Keratinocyte (primary cell): ENCODE results near the gene VN1R5.

Experiments
- EZH2 ChIP-seq: IDR thresholded peaks from one replicate; pipeline ENCODE4 v1.6.1; 2012; ENCODE audit warnings: inconsistent platforms, mild to moderate bottlenecking, low read length, moderate library complexity
- TF ChIP-seq, protein P1 (sequence below), 3 experiments: IDR thresholded peaks in 1 of 3; conservative IDR thresholded peaks in 1 of 3; optimal IDR thresholded peaks in 1 of 3; 2 replicates in 2 of 3; 3 replicates in 1 of 3; pipeline versions ENCODE3 to v1.5.1; 2011; ENCODE audit warnings: low read length in 3 of 3, mild to moderate bottlenecking in 3 of 3, moderate library complexity in 2 of 3, control low read depth in 1 of 3, inconsistent platforms in 1 of 3; ENCODE audit not compliant: insufficient read depth in 2 of 3; ENCODE audit errors: extremely low read depth in 1 of 3

DNA sequence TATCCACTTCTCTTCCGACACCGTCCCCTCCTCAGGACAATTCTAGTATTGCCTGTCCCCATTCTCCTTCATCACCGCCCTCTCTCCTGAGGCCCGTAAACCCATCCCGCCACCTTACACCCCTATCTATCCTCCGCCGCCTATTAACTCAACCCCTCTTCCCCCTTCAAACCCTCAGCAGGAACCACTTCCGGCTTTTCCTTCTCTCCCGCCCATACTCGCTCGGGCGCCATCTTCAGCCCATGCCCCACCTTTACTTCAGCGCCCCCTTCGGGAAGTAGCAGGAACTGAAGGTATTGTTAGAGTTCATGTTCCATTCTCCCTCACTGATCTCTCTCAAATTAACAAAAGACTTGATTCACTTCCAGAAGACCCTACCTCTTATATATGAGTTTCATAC is 31.6 kb downstream of the VN1R5 start:
- TF ChIP-seq EZH2, result no peak
- TF ChIP-seq, protein P1, sequence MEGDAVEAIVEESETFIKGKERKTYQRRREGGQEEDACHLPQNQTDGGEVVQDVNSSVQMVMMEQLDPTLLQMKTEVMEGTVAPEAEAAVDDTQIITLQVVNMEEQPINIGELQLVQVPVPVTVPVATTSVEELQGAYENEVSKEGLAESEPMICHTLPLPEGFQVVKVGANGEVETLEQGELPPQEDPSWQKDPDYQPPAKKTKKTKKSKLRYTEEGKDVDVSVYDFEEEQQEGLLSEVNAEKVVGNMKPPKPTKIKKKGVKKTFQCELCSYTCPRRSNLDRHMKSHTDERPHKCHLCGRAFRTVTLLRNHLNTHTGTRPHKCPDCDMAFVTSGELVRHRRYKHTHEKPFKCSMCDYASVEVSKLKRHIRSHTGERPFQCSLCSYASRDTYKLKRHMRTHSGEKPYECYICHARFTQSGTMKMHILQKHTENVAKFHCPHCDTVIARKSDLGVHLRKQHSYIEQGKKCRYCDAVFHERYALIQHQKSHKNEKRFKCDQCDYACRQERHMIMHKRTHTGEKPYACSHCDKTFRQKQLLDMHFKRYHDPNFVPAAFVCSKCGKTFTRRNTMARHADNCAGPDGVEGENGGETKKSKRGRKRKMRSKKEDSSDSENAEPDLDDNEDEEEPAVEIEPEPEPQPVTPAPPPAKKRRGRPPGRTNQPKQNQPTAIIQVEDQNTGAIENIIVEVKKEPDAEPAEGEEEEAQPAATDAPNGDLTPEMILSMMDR (optimal IDR thresholded peaks at IDR 0.05 in 1 of 3, IDR thresholded peaks at IDR 0.05 in 1 of 3, conservative IDR thresholded peaks at IDR 0.05 in 1 of 3; ENCODE audit: extremely low read depth in 1 of 3, insufficient read depth in 2 of 3, low read length in 3 of 3), result no peak
